RWPE1 (cell line): ENCODE measurements around the gene TSPAN9.

Experiments
- CTCF ChIA-PET: fragments of 350-600 bp; sonication (Branson Sonifier 250); formaldehyde crosslinking; extraction: SDS; loops from one replicate; lab custom pipeline; 2021; lab: Yijun Ruan, JAX
- POLR2A ChIA-PET: fragments of 400-600 bp; formaldehyde crosslinking; extraction: SDS; loops from one replicate; lab custom pipeline; 2020; ENCODE audit warnings: antibody characterized with exemption; ENCODE audit not compliant: low non-redundant PET; lab: Yijun Ruan, JAX
- DNase-seq: peaks from one replicate; pipeline ENCODE4 v3.0.0; 2012; ENCODE audit warnings: low spot score
- H3K27ac ChIP-seq: fragments of 450-650 bp; 2 replicates; pipeline ENCODE4 v1.5.1; 2017
- CTCF ChIP-seq: fragments of 450-650 bp; conservative IDR thresholded peaks from 2 replicates; pipeline ENCODE4 v1.5.1; 2017; ENCODE audit warnings: low read depth, mild to moderate bottlenecking

Gene TSPAN9

GRCh38 chr12:3097186-3097804 lies 20.1 kb downstream of the TSPAN9 start:
- DNase-seq, result no peak
- H3K27ac ChIP-seq, result no peak overlapping the region
- POLR2A ChIA-PET, result no interaction called here
- no peak for TF ChIP-seq CTCF
- CTCF ChIA-PET, result interaction anchor here (1.0 kb wide), 1 partner anchor 24 kb away, joined by 4 read pairs; no protein-coding TSS in a partner anchor

GRCh38 chr12:3097836-3098235 lies 20.7 kb downstream of the TSPAN9 start:
- no peak for DNase-seq
- CTCF ChIA-PET, result no interaction called here
- no peak for TF ChIP-seq CTCF
- POLR2A ChIA-PET, result no interaction called here
- no peak overlapping the region for H3K27ac ChIP-seq

- DNase-seq, result no peak
- no peak overlapping the region for H3K27ac ChIP-seq
- TF ChIP-seq CTCF, result no peak
- CTCF ChIA-PET, result no interaction called here
- POLR2A ChIA-PET, result no interaction called here
Measured at GRCh38 chr12:3098436-3098835, 21.3 kb downstream of the TSPAN9 start.

GRCh38 chr12:3099146-3099545 lies 22.0 kb downstream of the TSPAN9 start:
- TF ChIP-seq CTCF, result no peak
- POLR2A ChIA-PET, result no interaction called here
- no peak overlapping the region for H3K27ac ChIP-seq
- CTCF ChIA-PET, result no interaction called here
- no peak for DNase-seq

- peak overlapping the region; percentile 59 for H3K27ac ChIP-seq
- DNase-seq, result peak; percentile 82
- POLR2A ChIA-PET, result no interaction called here
- CTCF ChIA-PET, result no interaction called here
- no peak for TF ChIP-seq CTCF
Measured at GRCh38 chr12:3101309-3102024, 24.3 kb downstream of the TSPAN9 start.

- no peak overlapping the region for H3K27ac ChIP-seq
- TF ChIP-seq CTCF, result no peak
- DNase-seq, result no peak
- CTCF ChIA-PET, result interaction anchor here (0.7 kb wide), 1 partner anchor 702 kb away, joined by 3 read pairs; no protein-coding TSS in a partner anchor
- POLR2A ChIA-PET, result no interaction called here
Measured at GRCh38 chr12:3102771-3103410, 25.7 kb downstream of the TSPAN9 start.
